Glomerular visceral epithelial cell (primary cell): ENCODE measurements around the gene PRR13.

Source experiments
- DNase-seq: peaks from one replicate; pipeline ENCODE4 v3.0.0-alpha.2; 2016; ENCODE audit errors: extremely low spot score

PRR13 gene

DNA sequence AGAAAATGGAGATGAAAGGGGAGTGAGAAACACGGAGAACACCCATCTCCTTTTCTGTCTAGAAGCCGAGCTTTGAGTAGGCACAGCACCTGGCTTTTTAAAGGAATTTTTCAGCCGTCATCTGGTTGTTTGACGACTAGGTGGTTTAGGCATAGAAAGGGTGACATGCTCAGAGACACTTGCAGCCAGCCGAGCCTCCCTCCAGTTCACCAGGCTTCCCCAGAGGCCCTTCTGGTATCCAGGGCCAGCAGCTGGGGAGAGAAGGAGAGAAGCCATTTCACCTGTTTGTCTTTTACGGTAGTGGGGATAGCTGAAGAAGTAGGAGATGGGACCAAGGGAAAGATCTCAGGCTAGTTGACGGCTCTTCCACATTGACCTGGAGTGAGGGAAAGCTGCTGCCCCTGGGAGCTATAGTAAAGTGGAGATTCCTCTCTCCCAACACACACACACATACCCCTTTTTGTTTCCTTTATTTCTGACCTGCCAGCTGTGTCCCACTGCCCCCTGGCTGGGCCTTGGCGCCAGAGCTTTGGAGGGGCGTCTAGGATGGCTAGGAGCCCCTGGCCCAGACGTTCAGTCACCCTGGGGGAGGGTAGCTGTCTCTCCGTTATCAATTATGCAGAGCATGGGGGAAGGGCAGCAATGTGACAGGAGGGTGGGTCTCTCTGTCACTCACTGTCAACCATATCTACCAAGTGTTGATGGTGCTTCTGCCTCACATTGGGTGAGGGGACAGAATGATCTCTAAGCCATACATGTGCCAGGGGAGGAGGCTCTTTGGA is 52.3 kb downstream of the PRR13 start:
- DNase-seq = no peak
